H1 (cell line): ENCODE measurements around the gene TMED8. TPM values are rescaled to one million over a fixed set of nuclear protein-coding genes. Genes with fewer than 3 reads are reported as not detected.

ENCODE experiments used
- CTCF ChIA-PET: fragments of 300-600 bp; sonication (Branson Sonifier 250); formaldehyde crosslinking; loops from one replicate; lab custom pipeline; 2021; ENCODE audit not compliant: partially characterized antibody; lab: Charles Lee
- POLR2A ChIA-PET: fragments of 300-600 bp; sonication (Branson Sonifier 250); formaldehyde crosslinking; loops from one replicate; lab custom pipeline; 2021; ENCODE audit warnings: inconsistent platforms; ENCODE audit not compliant: partially characterized antibody; lab: Charles Lee
- DNase-seq, 2 experiments: peaks; one replicate each; pipeline versions ENCODE4 v3.0.0 to v3.0.0-alpha.2; 2010 to 2022; ENCODE audit warnings: low spot score in 2 of 2, low read depth in 1 of 2, mixed read lengths in 1 of 2
- FAIRE-seq: peaks from 2 replicates; lab custom pipeline; 2011; peaks lifted over from hg19 to GRCh38; lab: Jason Lieb, UNC
- H2AFZ ChIP-seq: 2 replicates; pipeline ENCODE4 v1.8.1; 2012; ENCODE audit warnings: low read length, inconsistent platforms
- H2AK5ac ChIP-seq: 2 replicates; pipeline ENCODE4 v1.6.1; 2013; ENCODE audit warnings: low read depth, low read length
- H2BK120ac ChIP-seq: replicated peaks from 2 replicates; pipeline ENCODE3; 2013; ENCODE audit warnings: low read depth, low read length, inconsistent platforms
- H2BK12ac ChIP-seq: 2 replicates; pipeline ENCODE4 v1.6.1; 2013; ENCODE audit warnings: low read depth, low read length
- H2BK15ac ChIP-seq: 2 replicates; pipeline ENCODE4 v1.6.1; 2013; ENCODE audit warnings: low read length
- H2BK20ac ChIP-seq: 2 replicates; pipeline ENCODE4 v1.6.1; 2013; ENCODE audit warnings: low read length
- H2BK5ac ChIP-seq: 2 replicates; pipeline ENCODE4 v1.6.1; 2013; ENCODE audit warnings: low read depth, low read length
- H3K14ac ChIP-seq: 2 replicates; pipeline ENCODE4 v1.6.1; 2013; ENCODE audit warnings: inconsistent platforms; ENCODE audit not compliant: insufficient read length
- H3K18ac ChIP-seq: 2 replicates; pipeline ENCODE4 v1.6.1; 2013; ENCODE audit warnings: low read length; ENCODE audit errors: extremely low read depth
- H3K23ac ChIP-seq: 2 replicates; pipeline ENCODE4 v1.6.1; 2013; ENCODE audit warnings: inconsistent platforms; ENCODE audit not compliant: insufficient read length
- H3K23me2 ChIP-seq: 2 replicates; pipeline ENCODE4 v1.6.1; 2013; ENCODE audit warnings: low read depth, low read length
- H3K27ac ChIP-seq: 2 replicates; pipeline ENCODE4 v1.6.1; 2011; ENCODE audit warnings: low read depth, low read length, inconsistent platforms
- H3K27me3 ChIP-seq, 4 experiments: replicated peaks in 1 of 4; 1 replicate in 1 of 4; 2 replicates in 3 of 4; pipeline versions ENCODE4 v1.6.1 to v1.8.1; 2011 to 2013; ENCODE audit warnings: low read length in 3 of 4, mild to moderate bottlenecking in 3 of 4, inconsistent platforms in 2 of 4, mixed read lengths in 2 of 4, moderate library complexity in 1 of 4; ENCODE audit not compliant: control insufficient read depth in 3 of 4, insufficient read depth in 3 of 4; ENCODE audit errors: extremely low read depth in 1 of 4
- H3K36me3 ChIP-seq, 4 experiments: 2 replicates each; pipeline versions ENCODE4 v1.6.1 to v1.8.1; 2011 to 2013; ENCODE audit warnings: mild to moderate bottlenecking in 4 of 4, low read length in 3 of 4, moderate library complexity in 2 of 4, control low read depth in 1 of 4, inconsistent platforms in 1 of 4; ENCODE audit not compliant: insufficient read depth in 4 of 4, control insufficient read depth in 2 of 4
- H3K4ac ChIP-seq: replicated peaks from 2 replicates; pipeline ENCODE3; 2013; ENCODE audit warnings: low read length, low read depth, mixed read lengths, inconsistent platforms; ENCODE audit not compliant: insufficient read length
- H3K4me1 ChIP-seq, 4 experiments: replicated peaks in 1 of 4; 1 replicate in 1 of 4; 2 replicates in 3 of 4; pipeline versions ENCODE4 v1.6.1 to v1.8.1; 2011 to 2013; ENCODE audit warnings: low read length in 3 of 4, inconsistent platforms in 2 of 4, mixed read lengths in 1 of 4; ENCODE audit not compliant: insufficient read depth in 4 of 4, control insufficient read depth in 3 of 4
- H3K4me2 ChIP-seq, 2 experiments: 2 replicates each; pipeline versions ENCODE4 v1.6.1 to v1.8.1; 2011 to 2013; ENCODE audit warnings: low read depth in 2 of 2, low read length in 2 of 2, control low read depth in 1 of 2, inconsistent platforms in 1 of 2, mild to moderate bottlenecking in 1 of 2; ENCODE audit not compliant: insufficient read depth in 1 of 2
- H3K4me3 ChIP-seq, 4 experiments: fragments of 200-600, 300-600 bp in 1 of 4; sonication (generic), shearing (Covaris generic), sonication (Bioruptor Twin) in 1 of 4; 2 replicates each; pipeline versions ENCODE4 v1.5.1 to v1.8.1; 2011 to 2016; ENCODE audit warnings: low read length in 4 of 4, low read depth in 3 of 4, control low read depth in 2 of 4, inconsistent platforms in 2 of 4, mild to moderate bottlenecking in 2 of 4, mixed read lengths in 1 of 4, moderate library complexity in 1 of 4; ENCODE audit not compliant: insufficient read depth in 2 of 4; ENCODE audit errors: extremely low read depth in 1 of 4
- H3K56ac ChIP-seq: replicated peaks from 2 replicates; pipeline ENCODE3; 2013; ENCODE audit warnings: low read depth, mild to moderate bottlenecking, mixed read lengths, low read length, inconsistent platforms; ENCODE audit not compliant: insufficient read length
- H3K79me1 ChIP-seq: 2 replicates; pipeline ENCODE4 v1.6.1; 2013; ENCODE audit warnings: low read depth, low read length, control low read depth
- H3K79me2 ChIP-seq, 2 experiments: 2 replicates each; pipeline versions ENCODE4 v1.6.1 to v1.8.1; 2012 to 2013; ENCODE audit warnings: low read length in 2 of 2, mild to moderate bottlenecking in 2 of 2, inconsistent platforms in 1 of 2; ENCODE audit not compliant: insufficient read depth in 2 of 2, control insufficient read depth in 1 of 2
- H3K9ac ChIP-seq, 4 experiments: replicated peaks in 1 of 4; 1 replicate in 1 of 4; 2 replicates in 3 of 4; pipeline versions ENCODE4 v1.6.1 to v1.8.1; 2011 to 2013; ENCODE audit warnings: low read depth in 3 of 4, low read length in 3 of 4, control low read depth in 2 of 4, mild to moderate bottlenecking in 2 of 4, moderate library complexity in 2 of 4, inconsistent platforms in 1 of 4; ENCODE audit errors: extremely low read depth in 1 of 4
- H3K9me3 ChIP-seq, 2 experiments: 2 replicates each; pipeline versions ENCODE4 v1.6.1 to v1.8.1; 2012 to 2013; ENCODE audit warnings: mild to moderate bottlenecking in 2 of 2, moderate library complexity in 2 of 2, control low read depth in 1 of 2, inconsistent platforms in 1 of 2, low read depth in 1 of 2, low read length in 1 of 2, mixed read lengths in 1 of 2; ENCODE audit not compliant: insufficient read depth in 2 of 2
- H4K20me1 ChIP-seq, 2 experiments: replicated peaks in 1 of 2; 2 replicates each; pipeline versions ENCODE3 to v1.8.1; 2011 to 2013; ENCODE audit warnings: inconsistent platforms in 2 of 2, low read length in 2 of 2, mild to moderate bottlenecking in 1 of 2; ENCODE audit not compliant: insufficient read depth in 2 of 2, control insufficient read depth in 1 of 2
- H4K5ac ChIP-seq: 2 replicates; pipeline ENCODE4 v1.6.1; 2013; ENCODE audit warnings: low read length, low read depth, mixed read lengths, inconsistent platforms; ENCODE audit not compliant: insufficient read length
- H4K8ac ChIP-seq: 2 replicates; pipeline ENCODE4 v1.8.0; 2013; ENCODE audit warnings: mild to moderate bottlenecking, moderate library complexity, low read length, inconsistent platforms; ENCODE audit not compliant: insufficient read depth; ENCODE audit errors: extremely low read depth
- H4K91ac ChIP-seq: replicated peaks from 2 replicates; pipeline ENCODE3; 2013; ENCODE audit warnings: low read length, mixed read lengths, inconsistent platforms; ENCODE audit not compliant: insufficient read length
- BACH1 ChIP-seq: IDR thresholded peaks from 2 replicates; pipeline ENCODE4 v1.6.1; 2012; ENCODE audit warnings: low read length, improper control_type of control experiment
- BRCA1 ChIP-seq: IDR thresholded peaks from 2 replicates; pipeline ENCODE4 v1.6.1; 2012; ENCODE audit warnings: low read depth, low read length, improper control_type of control experiment
- CHD1 ChIP-seq: IDR thresholded peaks from 2 replicates; pipeline ENCODE4 v1.6.1; 2012; ENCODE audit warnings: low read depth, low read length, improper control_type of control experiment
- EZH2 ChIP-seq: fragments of 200-600 bp; sonication (generic); IDR thresholded peaks from 2 replicates; pipeline ENCODE4 v1.7.1; 2012; ENCODE audit warnings: low read depth, mild to moderate bottlenecking, moderate library complexity, low read length, inconsistent platforms; ENCODE audit not compliant: severe bottlenecking
- GABPA ChIP-seq: IDR thresholded peaks from 2 replicates; pipeline ENCODE4 v1.6.1; 2011; ENCODE audit warnings: mild to moderate bottlenecking, low read length, moderate library complexity, borderline replicate concordance; ENCODE audit not compliant: insufficient read depth
- KDM1A ChIP-seq: fragments of 200-600, 300-600 bp; sonication (generic); IDR thresholded peaks from 2 replicates; pipeline ENCODE4 v1.7.1; 2016; ENCODE audit warnings: mild to moderate bottlenecking, low read length, borderline replicate concordance
- KDM5A ChIP-seq: fragments of 200-600 bp; IDR thresholded peaks from 2 replicates; pipeline ENCODE4 v1.7.1; 2012; ENCODE audit warnings: mild to moderate bottlenecking, low read length, inconsistent platforms, mixed read lengths
- RBBP5 ChIP-seq: IDR thresholded peaks from 2 replicates; pipeline ENCODE4 v1.7.1; 2012; ENCODE audit warnings: low read depth, mild to moderate bottlenecking, inconsistent platforms, low read length, moderate library complexity, borderline replicate concordance
- SIN3A ChIP-seq, 2 experiments: IDR thresholded peaks in 1 of 2; conservative IDR thresholded peaks in 1 of 2; 2 replicates each; pipeline ENCODE4 v1.6.1; 2011 to 2012; ENCODE audit warnings: low read length in 2 of 2, improper control_type of control experiment in 1 of 2, low read depth in 1 of 2, mild to moderate bottlenecking in 1 of 2
- SIX5 ChIP-seq: IDR thresholded peaks from 2 replicates; pipeline ENCODE4 v1.6.1; 2011; ENCODE audit warnings: mild to moderate bottlenecking, low read depth, low read length
- SP1 ChIP-seq: IDR thresholded peaks from 2 replicates; pipeline ENCODE4 v1.6.1; 2011; ENCODE audit warnings: low read depth, low read length
- SP4 ChIP-seq: IDR thresholded peaks from 2 replicates; pipeline ENCODE4 v1.6.1; 2012; ENCODE audit warnings: low read length, inconsistent platforms
- SUZ12 ChIP-seq: fragments of 200-600 bp; sonication (generic); IDR thresholded peaks from 2 replicates; pipeline ENCODE4 v1.6.1; 2012; ENCODE audit warnings: mild to moderate bottlenecking, inconsistent platforms, low read length, moderate library complexity, mixed read lengths
- TAF7 ChIP-seq: optimal IDR thresholded peaks from 2 replicates; pipeline ENCODE3; 2011; ENCODE audit warnings: low read depth, mild to moderate bottlenecking, inconsistent platforms, low read length, moderate library complexity, borderline replicate concordance
- TEAD4 ChIP-seq: IDR thresholded peaks from 2 replicates; pipeline ENCODE4 v1.6.1; 2012; ENCODE audit warnings: low read depth, low read length, inconsistent platforms, mixed read lengths
- WGBS, 2 experiments: shearing (Covaris generic) in 1 of 2; methylation state at CpG; one replicate each; pipeline versions ENCODE4 v1.1.6 to v1.1.7; 2013 to 2015; ENCODE audit warnings: low lambda C conversion rate in 2 of 2, mixed read lengths in 2 of 2, inconsistent platforms in 1 of 2, low coverage in 1 of 2, missing lambda C conversion rate in 1 of 2; ENCODE audit not compliant: insufficient replicate concordance in 2 of 2, insufficient coverage in 1 of 2, insufficient read length in 1 of 2; ENCODE audit errors: extremely low coverage in 1 of 2, missing lambda C conversion rate in 1 of 2; 5-methylcytosine and 5-hydroxymethylcytosine counted together
- polyA plus RNA-seq, 7 experiments: library from polyadenylated mRNA; depleted of rRNA in 3 of 7; stranded (reverse) in 5 of 7; unstranded in 2 of 7; fragments of >200 nt in 5 of 7; fragments of 200-250 nt in 2 of 7; gene quantifications; 1 replicate in 5 of 7; 2 replicates in 1 of 7; 4 replicates in 1 of 7; pipeline versions ENCODE4 v1.2.1 to v1.2.3, GENCODE V29; 2011 to 2013; ENCODE audit warnings: missing spikeins in 2 of 7, mixed read lengths in 2 of 7
- total RNA-seq: library from RNA; stranded (reverse); fragmentation: NEBNext Ultra II Directional; extraction: Animal tissue kit (Norgen Biotek cat#: 25700); gene quantifications from 2 replicates; pipeline ENCODE4 v1.2.1, GENCODE V29; 2021

Gene TMED8
- total and polyA plus RNA-seq, 2 of the 8 experiments (the other 6 are each of a cell fraction or from before 2014, with no cell fraction given): 5.5 to 13.4 TPM

DNA sequence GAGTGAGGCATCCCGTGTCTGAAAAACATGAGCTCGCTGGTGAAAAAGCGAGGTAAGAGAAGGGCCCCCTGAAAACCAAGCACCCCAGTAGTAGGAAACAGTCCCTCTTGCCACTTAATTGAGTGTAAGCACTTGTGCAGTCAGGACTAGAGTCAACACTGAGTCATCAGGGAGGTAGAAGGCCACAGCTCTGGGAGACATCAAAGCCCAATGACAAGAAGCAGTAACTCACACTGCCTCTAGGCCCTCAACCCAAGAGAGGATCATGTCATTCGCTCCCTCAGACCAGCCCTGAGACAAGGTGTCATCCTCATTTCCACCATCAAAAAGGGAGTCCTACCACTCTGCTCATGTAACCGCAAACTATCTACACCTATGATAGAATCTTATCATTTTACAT, 74.0 kb downstream of the TMED8 start:
- H3K4me3 ChIP-seq: no peak overlapping the region
- no peak overlapping the region for H3K4me2 ChIP-seq
- 94% methylated on average over 5 of the region's 5 CpGs; no CpG with 5 or more reads in 1 of the 2 experiments for WGBS, 2 experiments
- H3K23me2 ChIP-seq: no peaks in the 10 kb centered on the region
- H3K23ac ChIP-seq: no peak overlapping the region
- no peak overlapping the region for H3K14ac ChIP-seq
- H2BK20ac ChIP-seq: no peak overlapping the region
- H3K9ac ChIP-seq: no peak overlapping the region
- no peak overlapping the region for H4K8ac ChIP-seq
- H2BK120ac ChIP-seq: no peak overlapping the region
- H2BK5ac ChIP-seq: no peak overlapping the region
- H3K27me3 ChIP-seq: no peaks in the 10 kb centered on the region
- DNase-seq: no peak
- H3K4me1 ChIP-seq: peaks cover 0 to 8% (median 1%) of the 10 kb centered on the region in 4 experiments; a peak in 2 of 7 replicates
- no peak overlapping the region for H2BK12ac ChIP-seq
- no peak overlapping the region for H3K56ac ChIP-seq
- H2BK15ac ChIP-seq: no peak overlapping the region
- no peak for FAIRE-seq
- peaks cover 0 to 5% (median 3%) of the 10 kb centered on the region in 4 experiments; a peak in 3 of 8 replicates for H3K36me3 ChIP-seq
- ChIA-PET POLR2A (interaction anchor here (1.1 kb wide), 1 partner anchor 39 kb away, joined by 3 read pairs; no protein-coding TSS in a partner anchor), CTCF (interaction anchor here (1.1 to 22.3 kb wide), 10 partner anchors 10 to 427 kb away, joined by 3 to 353 read pairs (median 8); partner anchors contain the start of genes GSTZ1 and POMT2)
- no peak overlapping the region for H3K27ac ChIP-seq
- H2AFZ ChIP-seq: no peak overlapping the region
- no peak overlapping the region for H4K91ac ChIP-seq
- no peaks in the 10 kb centered on the region for H3K79me2 ChIP-seq
- H4K20me1 ChIP-seq: peaks cover 0 to 3% of the 10 kb centered on the region in 2 experiments
- no peaks in the 10 kb centered on the region for H3K9me3 ChIP-seq
- H3K79me1 ChIP-seq: no peaks in the 10 kb centered on the region; the same call in 1 of the 2 replicates
- no peak overlapping the region for H4K5ac ChIP-seq
- no peak overlapping the region for H2AK5ac ChIP-seq
- H3K18ac ChIP-seq: no peak overlapping the region
- no peak overlapping the region for H3K4ac ChIP-seq
- TF ChIP-seq CHD1: no peak
- no peak for TF ChIP-seq BRCA1
- TF ChIP-seq TEAD4: no peak
- TF ChIP-seq KDM5A: no peak
- no peak for TF ChIP-seq BACH1
- no peak for TF ChIP-seq SP4
- no peak for TF ChIP-seq TAF7
- TF ChIP-seq SIN3A (conservative IDR thresholded peaks at IDR 0.05 in 1 of 2, IDR thresholded peaks at IDR 0.05 in 1 of 2; ENCODE audit: low read depth in 1 of 2, low read length in 2 of 2): no peak
- TF ChIP-seq SP1: no peak
- no peak for TF ChIP-seq RBBP5
- no peak for TF ChIP-seq SIX5
- TF ChIP-seq EZH2: no peak
- no peak for TF ChIP-seq GABPA
- no peak for TF ChIP-seq KDM1A
- TF ChIP-seq SUZ12: no peak
